ENCODE data around the gene YLPM1.
"Not testable (repeated sequence)": the region's sequence is repeated elsewhere in the genome, so short reads cannot be mapped to it uniquely, and the experiment has no call there.

YLPM1 gene, protein sequence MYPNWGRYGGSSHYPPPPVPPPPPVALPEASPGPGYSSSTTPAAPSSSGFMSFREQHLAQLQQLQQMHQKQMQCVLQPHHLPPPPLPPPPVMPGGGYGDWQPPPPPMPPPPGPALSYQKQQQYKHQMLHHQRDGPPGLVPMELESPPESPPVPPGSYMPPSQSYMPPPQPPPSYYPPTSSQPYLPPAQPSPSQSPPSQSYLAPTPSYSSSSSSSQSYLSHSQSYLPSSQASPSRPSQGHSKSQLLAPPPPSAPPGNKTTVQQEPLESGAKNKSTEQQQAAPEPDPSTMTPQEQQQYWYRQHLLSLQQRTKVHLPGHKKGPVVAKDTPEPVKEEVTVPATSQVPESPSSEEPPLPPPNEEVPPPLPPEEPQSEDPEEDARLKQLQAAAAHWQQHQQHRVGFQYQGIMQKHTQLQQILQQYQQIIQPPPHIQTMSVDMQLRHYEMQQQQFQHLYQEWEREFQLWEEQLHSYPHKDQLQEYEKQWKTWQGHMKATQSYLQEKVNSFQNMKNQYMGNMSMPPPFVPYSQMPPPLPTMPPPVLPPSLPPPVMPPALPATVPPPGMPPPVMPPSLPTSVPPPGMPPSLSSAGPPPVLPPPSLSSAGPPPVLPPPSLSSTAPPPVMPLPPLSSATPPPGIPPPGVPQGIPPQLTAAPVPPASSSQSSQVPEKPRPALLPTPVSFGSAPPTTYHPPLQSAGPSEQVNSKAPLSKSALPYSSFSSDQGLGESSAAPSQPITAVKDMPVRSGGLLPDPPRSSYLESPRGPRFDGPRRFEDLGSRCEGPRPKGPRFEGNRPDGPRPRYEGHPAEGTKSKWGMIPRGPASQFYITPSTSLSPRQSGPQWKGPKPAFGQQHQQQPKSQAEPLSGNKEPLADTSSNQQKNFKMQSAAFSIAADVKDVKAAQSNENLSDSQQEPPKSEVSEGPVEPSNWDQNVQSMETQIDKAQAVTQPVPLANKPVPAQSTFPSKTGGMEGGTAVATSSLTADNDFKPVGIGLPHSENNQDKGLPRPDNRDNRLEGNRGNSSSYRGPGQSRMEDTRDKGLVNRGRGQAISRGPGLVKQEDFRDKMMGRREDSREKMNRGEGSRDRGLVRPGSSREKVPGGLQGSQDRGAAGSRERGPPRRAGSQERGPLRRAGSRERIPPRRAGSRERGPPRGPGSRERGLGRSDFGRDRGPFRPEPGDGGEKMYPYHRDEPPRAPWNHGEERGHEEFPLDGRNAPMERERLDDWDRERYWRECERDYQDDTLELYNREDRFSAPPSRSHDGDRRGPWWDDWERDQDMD (N-terminal part only)

DNA sequence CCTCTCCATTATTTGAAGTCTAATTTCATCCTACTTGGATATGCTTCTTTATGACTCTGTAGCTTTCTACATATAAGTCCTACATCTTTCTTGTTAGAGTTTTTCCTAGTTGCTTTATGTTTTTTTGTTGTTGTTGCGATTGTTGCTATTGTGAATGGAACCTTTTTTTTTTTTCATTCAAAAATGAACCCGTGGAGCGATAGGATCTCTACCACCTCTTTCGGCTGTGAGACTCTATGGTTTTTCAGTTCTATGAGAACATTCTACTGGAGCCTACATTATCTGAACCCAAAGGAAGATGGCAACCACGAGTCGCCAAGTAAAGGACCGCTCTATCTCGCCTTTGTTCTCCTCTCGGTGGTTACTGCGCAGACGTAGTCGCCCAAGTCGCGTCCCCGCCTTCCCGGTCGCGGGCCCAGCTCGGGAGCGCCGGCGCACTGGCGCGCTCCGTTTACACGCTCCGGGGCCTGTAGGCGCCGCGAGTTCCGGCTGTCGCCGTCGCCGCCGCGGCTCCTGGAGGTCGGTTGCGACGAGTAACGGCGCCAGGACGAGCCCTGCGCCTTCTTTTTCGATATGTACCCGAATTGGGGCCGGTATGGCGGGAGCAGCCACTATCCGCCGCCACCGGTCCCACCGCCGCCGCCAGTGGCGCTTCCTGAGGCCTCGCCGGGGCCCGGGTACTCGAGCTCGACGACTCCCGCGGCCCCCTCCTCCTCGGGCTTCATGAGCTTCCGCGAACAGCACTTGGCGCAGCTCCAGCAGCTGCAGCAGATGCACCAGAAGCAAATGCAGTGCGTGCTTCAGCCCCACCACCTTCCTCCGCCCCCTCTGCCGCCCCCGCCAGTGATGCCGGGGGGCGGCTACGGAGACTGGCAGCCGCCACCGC is at the start of gene YLPM1:
Gene YLPM1 (plus strand): TSS at position 400 of the 886 bp plus-strand sequence. CDS start 174 bp downstream, at position 574.
- DNase-seq (peak; percentile 90), ATAC-seq (peak; percentile 98)

- DNase-seq = no peak
- ATAC-seq = no peak
Measured at GRCh38 chr14:74713395-74713735, 49.8 kb upstream of the YLPM1 start.

GRCh38 chr14:74720526-74720925 is 42.6 kb upstream of the YLPM1 start:
- no peak for ATAC-seq
- no peak for DNase-seq

DNA sequence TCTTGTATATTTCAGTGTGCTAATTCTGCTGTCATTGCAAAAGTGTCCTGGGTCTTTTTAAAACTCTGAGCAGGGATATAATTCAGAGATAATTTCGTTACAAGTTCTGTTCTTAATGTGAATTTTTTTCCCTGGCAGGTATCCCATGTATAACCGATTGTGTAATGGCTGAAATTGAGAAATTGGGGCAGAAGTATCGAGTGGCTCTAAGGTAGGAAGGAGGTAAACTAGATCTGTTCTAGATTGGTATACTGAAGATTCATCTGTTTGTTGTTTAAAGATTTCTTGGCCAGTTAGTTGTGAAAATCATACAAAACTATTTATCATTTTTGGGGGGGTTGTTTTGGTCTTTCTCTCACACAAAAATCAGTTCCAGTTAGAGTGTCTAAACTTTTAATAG is 40.0 kb upstream of the YLPM1 start:
- ATAC-seq = no peak
- no peak for DNase-seq

DNA sequence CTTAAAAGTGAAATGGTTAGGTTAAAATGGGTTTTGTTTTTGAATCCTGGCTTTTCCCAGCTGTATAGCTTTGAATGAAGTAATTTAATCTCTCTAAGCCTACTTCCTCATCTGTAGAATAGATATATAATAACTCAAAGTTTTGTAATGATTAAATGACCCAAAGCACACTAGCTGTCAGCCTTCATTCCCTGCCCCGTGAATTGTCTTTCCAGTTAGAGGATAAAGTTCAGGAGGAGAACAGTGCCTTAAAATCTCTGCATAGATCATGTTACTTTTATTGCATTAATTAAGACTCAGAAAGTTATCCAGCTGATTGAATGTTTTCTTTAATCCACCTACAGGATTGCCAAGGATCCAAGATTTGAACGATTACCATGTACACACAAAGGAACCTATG is 30.7 kb upstream of the YLPM1 start:
- DNase-seq = no peak
- ATAC-seq = no peak

- DNase-seq = no peak
- no peak for ATAC-seq
Measured at GRCh38 chr14:74733221-74733620, 29.9 kb upstream of the YLPM1 start.

DNA sequence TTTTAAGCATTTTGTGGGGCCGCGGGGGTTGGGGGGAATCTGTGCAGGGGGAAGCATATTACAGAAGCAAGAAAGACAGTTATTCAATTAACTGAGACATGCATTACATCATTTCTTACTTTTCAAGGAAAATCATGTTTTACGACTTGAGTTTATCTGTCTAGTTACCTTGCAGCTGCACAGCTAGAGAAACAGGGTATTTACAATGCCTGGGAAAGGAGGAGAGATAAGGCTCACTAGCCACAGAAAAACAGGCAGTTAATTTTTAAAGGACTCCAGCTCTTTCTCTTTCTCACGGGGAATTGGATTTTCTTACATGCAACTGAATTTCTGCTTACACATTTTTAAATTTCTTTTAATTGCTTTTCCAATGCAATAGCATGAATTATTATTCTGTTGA is 28.0 kb upstream of the YLPM1 start:
- DNase-seq (no peak), ATAC-seq (no peak)

DNA sequence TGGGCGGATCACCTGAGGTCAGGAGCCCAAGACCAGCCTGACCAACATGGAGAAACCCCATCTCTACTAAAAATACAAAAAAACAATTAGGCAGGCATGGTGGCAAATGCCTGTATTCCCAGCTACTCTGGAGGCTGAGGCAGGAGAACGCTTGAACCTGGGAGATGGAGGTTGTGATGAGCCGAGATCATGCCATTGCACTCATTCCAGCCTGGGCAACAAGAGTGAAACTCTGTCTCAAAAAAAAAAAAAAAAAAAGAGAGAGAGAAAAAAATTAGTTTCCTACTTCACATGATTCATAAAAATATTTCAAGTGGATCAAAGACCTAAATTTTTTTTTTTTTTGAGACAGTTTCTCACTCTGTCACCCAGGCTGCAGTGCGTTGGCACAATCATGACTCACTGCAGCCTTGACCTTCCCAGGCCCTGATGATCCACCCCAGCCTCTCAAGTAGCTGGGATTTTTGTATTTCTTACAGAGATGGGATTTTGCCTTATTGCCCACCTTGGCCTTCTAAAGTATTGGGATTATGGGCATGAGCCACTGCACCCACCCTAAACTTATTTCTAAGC is 25.3 kb upstream of the YLPM1 start:
- peak; percentile 75 for ATAC-seq
- no peak for DNase-seq

DNA sequence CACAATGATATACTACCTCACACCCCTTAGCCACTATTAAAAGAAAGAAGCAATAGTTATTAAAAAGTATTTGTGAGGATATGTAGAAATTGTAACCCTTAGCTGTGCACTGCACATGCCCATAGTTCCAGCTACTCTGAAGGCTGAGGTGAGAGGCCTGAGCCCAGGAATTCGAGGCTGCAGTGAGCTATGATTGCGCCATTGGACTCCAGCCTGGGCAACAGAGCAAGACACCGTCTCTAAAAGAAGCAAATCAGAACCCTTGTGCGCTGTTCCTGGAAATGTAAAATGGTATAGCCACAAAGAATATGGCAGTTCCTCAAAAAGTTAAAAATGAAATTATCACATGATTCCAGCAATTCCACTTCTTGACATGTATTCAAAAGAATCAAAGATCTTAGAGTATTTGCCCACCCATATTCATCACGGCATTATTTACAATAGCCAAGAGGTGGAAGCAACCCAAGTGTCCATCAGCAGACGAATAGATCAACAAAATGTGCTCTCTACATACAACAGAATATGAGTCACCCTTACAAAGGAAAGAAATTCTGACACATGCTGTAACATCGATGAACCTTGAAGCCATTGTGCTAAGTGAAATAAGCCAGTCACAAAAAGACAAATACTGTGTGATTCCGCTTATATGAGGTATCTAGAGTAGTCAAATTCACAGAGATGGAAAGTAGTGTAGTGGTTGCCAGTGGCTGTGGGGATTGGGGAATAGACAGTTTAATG is 23.7 kb upstream of the YLPM1 start:
- ATAC-seq = no peak
- DNase-seq = no peak

- ATAC-seq = no peak
- no peak for DNase-seq
Measured at GRCh38 chr14:74747237-74747636, 15.9 kb upstream of the YLPM1 start.

- DNase-seq (no peak), ATAC-seq (no peak)
Measured at GRCh38 chr14:74754157-74754556, 9.0 kb upstream of the YLPM1 start.

DNA sequence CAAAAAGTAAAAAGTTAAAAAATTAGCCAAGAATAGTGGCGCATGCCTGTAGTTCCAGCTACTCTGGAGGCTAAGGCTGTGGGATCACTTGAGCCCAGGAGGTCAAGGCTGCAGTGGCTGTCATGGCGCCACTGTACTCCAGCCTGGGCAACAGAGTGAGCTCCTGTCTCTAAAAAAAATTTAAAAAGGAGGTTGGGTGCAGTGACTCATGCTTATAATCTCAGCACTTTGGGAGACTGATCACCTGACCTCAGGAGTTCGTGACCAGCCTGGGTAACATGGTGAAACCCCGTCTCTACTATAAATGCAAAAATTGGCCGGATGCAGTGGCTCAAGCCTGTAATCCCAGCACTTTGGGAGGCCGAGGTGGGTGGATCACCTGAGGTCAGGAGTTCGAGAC is 8.2 kb upstream of the YLPM1 start:
- ATAC-seq (no peak), DNase-seq (no peak)

DNA sequence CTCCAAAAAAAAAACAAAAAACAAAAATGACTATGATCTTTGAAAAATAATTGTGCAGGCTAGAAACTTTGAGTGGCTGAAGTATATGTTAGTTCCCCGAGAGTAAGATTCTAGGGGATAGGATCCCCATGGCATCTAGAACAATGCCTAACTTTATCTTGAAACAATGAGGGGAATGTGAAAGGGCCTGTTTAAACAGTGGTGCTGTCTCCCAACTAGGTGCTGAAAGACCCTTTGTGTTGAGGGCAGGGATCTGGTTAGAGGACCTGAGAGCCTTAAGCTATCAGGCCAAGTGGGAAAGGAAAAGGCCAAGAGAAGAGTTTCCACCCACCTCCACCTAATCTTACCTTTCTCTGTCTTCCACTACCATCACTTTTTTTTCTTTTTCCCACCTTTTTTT is 6.8 kb upstream of the YLPM1 start:
- ATAC-seq (no peak), DNase-seq (no peak)

GRCh38 chr14:74758505-74758904 is 4.6 kb upstream of the YLPM1 start:
- not testable (repeated sequence) for ATAC-seq

GRCh38 chr14:74763803-74764531 is 851 bp downstream of the YLPM1 start:
- no peak for ATAC-seq
- DNase-seq = peak; percentile 18

More at GRCh38 chr14:74758505-74758904, 4.6 kb upstream of the YLPM1 start:
- DNase-seq = not testable (repeated sequence)

DNA sequence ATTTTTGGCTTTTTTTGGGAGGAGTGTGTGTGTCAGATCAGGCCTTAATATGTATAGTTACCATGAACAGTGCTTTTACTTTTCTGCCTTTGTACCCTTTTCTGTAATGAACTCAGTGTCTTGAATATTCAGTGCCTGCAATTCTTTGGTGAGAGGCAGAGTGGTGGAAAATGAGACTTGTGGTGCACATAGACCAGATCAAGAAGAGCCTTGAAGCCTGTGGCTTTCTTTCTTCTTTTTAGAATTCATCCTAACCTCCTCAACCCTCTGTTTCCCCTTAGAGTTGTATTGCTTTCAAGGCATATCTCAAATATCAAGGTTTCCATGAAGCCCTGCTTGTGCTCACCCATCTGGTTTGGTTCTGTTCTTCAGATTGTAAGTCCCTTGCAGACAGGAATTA is 2.6 kb downstream of the YLPM1 start:
- DNase-seq (no peak), ATAC-seq (no peak)

DNA sequence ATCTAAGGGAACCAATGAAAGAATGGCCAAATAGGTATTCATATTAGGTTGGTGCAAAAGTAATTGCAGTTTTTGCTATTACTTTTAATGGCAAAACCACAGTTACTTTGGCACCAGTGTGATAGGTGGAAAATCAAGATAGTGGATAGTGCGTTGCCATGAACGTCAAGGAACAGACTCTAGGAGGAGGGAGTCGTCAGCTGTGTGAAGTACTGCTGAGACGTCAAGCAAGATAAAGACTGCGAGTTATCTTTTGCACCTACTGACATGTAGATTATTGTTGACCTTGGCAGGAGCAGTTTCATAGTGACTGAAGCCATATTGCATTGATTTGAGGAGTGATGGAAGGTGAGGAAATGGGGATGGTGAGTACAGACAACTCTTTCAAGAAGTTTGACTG is 8.3 kb downstream of the YLPM1 start:
- no peak for DNase-seq
- no peak for ATAC-seq

- DNase-seq (no peak), ATAC-seq (no peak)
Measured at GRCh38 chr14:74784634-74785033, 21.5 kb downstream of the YLPM1 start.

DNA sequence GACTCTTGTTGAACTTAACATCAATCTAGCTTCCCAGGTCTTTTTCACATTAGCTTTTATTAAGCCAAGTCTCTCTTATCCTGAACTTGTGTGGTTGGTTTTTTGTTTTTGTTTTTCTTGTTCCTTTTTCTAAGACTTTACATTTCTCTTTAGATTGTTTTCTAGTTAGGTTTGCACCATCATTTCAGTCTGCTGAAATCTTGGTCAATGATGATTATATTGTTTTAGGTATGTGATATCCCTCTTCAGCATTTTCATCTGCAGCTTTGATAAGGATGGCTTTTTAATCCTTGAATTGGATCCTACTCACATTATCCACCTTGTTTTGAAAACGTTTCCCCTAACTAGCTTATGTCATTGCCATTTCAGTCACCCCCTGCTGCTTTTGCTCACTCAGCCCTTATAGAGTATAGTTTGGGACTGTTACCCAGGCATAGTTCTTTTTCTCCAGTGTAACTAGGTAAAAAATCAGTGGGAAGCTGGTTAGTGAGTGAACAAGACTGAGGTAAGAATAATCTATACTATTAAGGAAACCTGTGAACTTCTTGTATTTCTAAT is 22.0 kb downstream of the YLPM1 start:
- ATAC-seq = no peak
- DNase-seq = no peak
